ENCODE data around the gene VENTX. TPM values are rescaled to one million over a fixed set of nuclear protein-coding genes. Genes with fewer than 3 reads are reported as not detected.
"Not testable (repeated sequence)": the region's sequence is repeated elsewhere in the genome, so short reads cannot be mapped to it uniquely, and the experiment has no call there.

The VENTX gene
- total RNA-seq, 1 donor from 2014 or later: 1.6 TPM

- H3K36me3 Mint-ChIP-seq (ENCODE audit: unreplicated experiment): no peaks in the 10 kb centered on the region
- no peak within 1 kb of the TSS for H3K27ac Mint-ChIP-seq (ENCODE audit: unreplicated experiment)
- peaks cover 7% of the 10 kb centered on the region for H3K9me3 Mint-ChIP-seq (ENCODE audit: unreplicated experiment)
- peaks cover 27% of the 10 kb centered on the region for H3K27me3 Mint-ChIP-seq (ENCODE audit: unreplicated experiment)
- peak; percentile 42 for DNase-seq
- no peak for TF ChIP-seq CTCF (IDR thresholded peaks at IDR 0.05; ENCODE audit: partially characterized antibody, unreplicated experiment)
- peak within 1 kb of the TSS; percentile 69 for H3K4me3 Mint-ChIP-seq (ENCODE audit: unreplicated experiment)
- peaks cover 2% of the 10 kb centered on the region for H3K4me1 Mint-ChIP-seq (ENCODE audit: low read depth, unreplicated experiment)
Measured at GRCh38 chr10:133230044-133230361, 7.7 kb upstream of the VENTX start, which contains the start of gene UTF1. Gene UTF1 (plus strand): TSS chr10:133230217. CDS start chr10:133230289, 72 bp downstream.

GRCh38 chr10:133230387-133231195, 7.1 kb upstream of the VENTX start:
- Mint-ChIP-seq H3K27ac (ENCODE audit: unreplicated experiment) (no peak overlapping the region), H3K4me3 (ENCODE audit: unreplicated experiment) (no peak overlapping the region), H3K36me3 (ENCODE audit: unreplicated experiment) (no peaks in the 10 kb centered on the region), H3K4me1 (ENCODE audit: low read depth, unreplicated experiment) (peaks cover 2% of the 10 kb centered on the region), H3K9me3 (ENCODE audit: unreplicated experiment) (peaks cover 7% of the 10 kb centered on the region), H3K27me3 (ENCODE audit: unreplicated experiment) (peaks cover 27% of the 10 kb centered on the region)
- no peak for TF ChIP-seq CTCF (IDR thresholded peaks at IDR 0.05; ENCODE audit: partially characterized antibody, unreplicated experiment)
- DNase-seq: peak; percentile 53

GRCh38 chr10:133231244-133231945, 6.3 kb upstream of the VENTX start:
- peak; percentile 48 for DNase-seq
- no peak for TF ChIP-seq CTCF (IDR thresholded peaks at IDR 0.05; ENCODE audit: partially characterized antibody, unreplicated experiment)
- H3K4me1 Mint-ChIP-seq (ENCODE audit: low read depth, unreplicated experiment): peaks cover 2% of the 10 kb centered on the region
- peaks cover 26% of the 10 kb centered on the region for H3K27me3 Mint-ChIP-seq (ENCODE audit: unreplicated experiment)
- H3K27ac Mint-ChIP-seq (ENCODE audit: unreplicated experiment): no peak overlapping the region
- H3K9me3 Mint-ChIP-seq (ENCODE audit: unreplicated experiment): peaks cover 7% of the 10 kb centered on the region
- peak overlapping the region; percentile 25 for H3K4me3 Mint-ChIP-seq (ENCODE audit: unreplicated experiment)
- H3K36me3 Mint-ChIP-seq (ENCODE audit: unreplicated experiment): no peaks in the 10 kb centered on the region

GRCh38 chr10:133231946-133232574, 5.6 kb upstream of the VENTX start:
- no peak for TF ChIP-seq CTCF (IDR thresholded peaks at IDR 0.05; ENCODE audit: partially characterized antibody, unreplicated experiment)
- Mint-ChIP-seq H3K27me3 (ENCODE audit: unreplicated experiment) (peaks cover 26% of the 10 kb centered on the region), H3K4me3 (ENCODE audit: unreplicated experiment) (no peak overlapping the region), H3K36me3 (ENCODE audit: unreplicated experiment) (no peaks in the 10 kb centered on the region), H3K4me1 (ENCODE audit: low read depth, unreplicated experiment) (peaks cover 2% of the 10 kb centered on the region), H3K9me3 (ENCODE audit: unreplicated experiment) (peaks cover 7% of the 10 kb centered on the region), H3K27ac (ENCODE audit: unreplicated experiment) (no peak overlapping the region)
- no peak for DNase-seq

GRCh38 chr10:133234796-133235195, 2.9 kb upstream of the VENTX start:
- DNase-seq; H3K4me3 Mint-ChIP-seq (ENCODE audit: unreplicated experiment); H3K9me3 Mint-ChIP-seq (ENCODE audit: unreplicated experiment); H3K36me3 Mint-ChIP-seq (ENCODE audit: unreplicated experiment); H3K27ac Mint-ChIP-seq (ENCODE audit: unreplicated experiment); H3K4me1 Mint-ChIP-seq (ENCODE audit: low read depth, unreplicated experiment): not testable (repeated sequence)
- H3K27me3 Mint-ChIP-seq (ENCODE audit: unreplicated experiment): peaks cover 23% of the 10 kb centered on the region
